Putamen (tissue), 1 donor: ENCODE results near the gene FAM118A.
A peak's percentile ranks its signal among the peaks of the same experiment; 100 is the strongest.
"Not testable (repeated sequence)": the region's sequence is repeated elsewhere in the genome, so short reads cannot be mapped to it uniquely, and the experiment has no call there.

Source experiments
- DNase-seq: peaks from one replicate; pipeline ENCODE4 v3.0.0-alpha.2; 2016; ENCODE audit warnings: low spot score

FAM118A gene

DNA sequence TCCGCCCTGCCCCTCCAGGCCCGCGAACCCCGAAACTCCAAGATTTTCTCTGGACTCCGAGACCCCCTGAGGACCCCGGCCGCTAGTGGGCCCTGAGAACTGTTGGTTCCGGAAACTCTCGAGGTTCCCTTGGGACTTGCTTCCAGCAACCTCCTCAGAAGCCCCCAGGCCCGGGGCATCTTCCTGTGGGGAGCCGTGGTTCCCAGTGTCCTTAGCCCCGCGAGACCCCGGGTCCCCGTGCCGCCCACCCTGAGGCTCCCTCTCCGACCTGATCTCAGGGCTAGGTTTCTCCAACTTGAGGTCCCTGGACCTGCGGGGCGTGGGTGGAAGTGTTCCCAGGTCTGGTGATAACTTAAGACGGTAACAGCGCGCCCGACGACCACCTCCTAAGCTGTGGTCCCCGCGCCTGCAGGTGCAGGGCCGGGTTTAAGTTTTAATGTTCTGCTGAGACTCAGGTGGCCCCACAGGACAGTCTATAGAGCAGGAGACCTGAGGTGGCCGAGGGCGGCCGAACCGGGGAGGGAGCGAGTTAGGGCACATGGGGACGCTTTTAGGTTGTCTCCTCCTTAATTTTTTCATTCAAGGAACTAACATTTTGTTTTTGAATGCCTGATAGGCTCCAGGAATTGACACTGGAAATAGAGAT, 720 bp downstream of the FAM118A start:
- no peak for DNase-seq

DNA sequence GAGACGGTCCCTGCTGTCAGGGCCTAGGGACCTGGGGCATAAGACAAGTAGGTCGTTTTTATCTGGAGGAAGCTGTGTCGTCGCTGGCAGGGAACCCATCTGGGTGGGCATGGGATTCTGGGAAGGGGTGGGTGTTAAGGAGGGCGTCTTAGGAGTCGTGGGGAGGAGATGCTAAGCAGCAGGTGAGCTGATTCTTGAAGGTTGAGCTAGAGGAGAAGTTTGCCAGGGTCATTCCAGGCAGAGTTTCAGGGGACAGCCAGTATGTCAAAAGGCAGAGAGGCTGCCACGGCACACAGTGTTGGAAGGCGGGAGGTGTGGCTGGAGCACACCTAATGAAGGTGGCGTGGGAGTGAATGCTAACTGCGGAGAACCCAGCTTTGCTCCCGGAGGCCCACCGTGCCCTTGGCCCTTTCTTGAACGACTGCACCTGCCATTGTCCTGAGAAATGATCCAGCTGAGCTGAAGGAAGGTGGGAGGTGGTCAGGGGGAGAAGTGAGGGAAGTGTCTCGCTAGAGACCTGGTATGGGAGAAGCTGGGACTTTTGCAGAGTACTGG, 1.3 kb downstream of the FAM118A start:
- DNase-seq: no peak

DNA sequence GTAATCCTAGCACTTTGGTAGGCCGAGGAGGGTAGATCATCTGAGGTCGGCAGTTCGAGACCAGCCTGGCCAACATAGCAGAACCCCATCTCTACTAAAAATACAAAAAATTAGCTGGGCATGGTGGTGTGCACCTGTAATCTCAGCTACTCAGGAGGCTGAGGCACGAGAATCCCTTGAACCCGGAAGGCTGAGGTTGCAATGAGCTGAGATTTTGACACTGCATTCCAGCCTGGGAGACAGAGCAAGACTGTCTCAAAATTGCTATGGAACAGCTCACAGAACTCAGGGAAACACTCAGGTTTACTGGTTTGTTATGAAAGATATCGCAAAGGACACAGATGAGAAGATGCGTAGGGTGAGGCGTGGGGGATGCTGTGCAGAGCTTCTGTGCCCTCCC, 2.7 kb downstream of the FAM118A start:
- DNase-seq: no peak

DNA sequence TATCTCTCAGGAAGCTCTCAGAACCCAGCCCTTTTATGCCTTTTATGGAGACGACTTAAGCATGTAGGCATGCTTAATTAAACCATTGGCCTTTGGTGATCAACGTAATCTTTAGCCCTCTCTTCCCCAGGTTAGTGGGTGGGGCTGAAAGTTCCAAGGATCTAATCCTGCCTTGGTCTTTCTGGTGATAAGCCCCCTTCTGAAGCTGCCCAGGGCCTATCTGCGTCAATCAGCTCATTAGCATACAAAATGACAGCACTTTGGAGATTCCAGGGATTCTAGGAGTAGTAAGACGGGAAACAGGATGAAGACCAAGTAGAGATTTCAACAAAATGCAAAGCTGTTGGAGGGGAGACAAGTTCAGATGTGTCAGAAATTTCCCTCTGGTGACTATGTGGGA, 3.1 kb downstream of the FAM118A start:
- DNase-seq: no peak

DNA sequence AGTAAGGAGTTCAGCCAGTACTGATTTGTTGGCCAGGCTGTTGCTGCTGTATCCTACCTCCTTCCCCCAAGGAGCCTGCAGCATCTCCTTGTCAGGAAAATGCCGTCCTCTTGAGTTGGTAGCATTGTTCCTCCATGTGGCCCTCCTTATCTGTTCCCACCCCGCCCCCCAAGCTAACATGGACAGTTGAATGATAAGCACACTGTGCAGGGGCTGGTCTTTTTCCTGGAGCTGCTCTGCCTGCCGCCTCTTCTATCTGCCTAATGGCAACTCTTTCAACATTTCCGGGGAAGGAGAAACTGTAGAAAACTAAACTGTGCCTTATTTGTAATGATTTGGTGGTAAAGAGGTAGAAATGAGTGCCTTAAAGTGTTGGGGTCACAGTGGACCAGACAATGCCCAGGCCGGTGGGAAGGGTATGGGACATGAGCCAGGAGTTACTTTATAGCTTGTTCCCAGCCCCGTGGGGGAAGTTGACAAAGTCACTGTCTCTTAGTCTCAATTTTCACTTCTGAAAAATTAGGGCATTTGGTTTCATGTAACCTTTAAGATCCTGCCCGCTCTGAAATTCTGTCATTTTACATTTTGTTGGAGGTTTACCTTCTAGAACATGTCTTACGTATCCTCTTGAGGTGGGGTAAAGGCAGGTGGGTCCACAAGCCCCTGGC, 4.5 kb downstream of the FAM118A start:
- DNase-seq: no peak

DNA sequence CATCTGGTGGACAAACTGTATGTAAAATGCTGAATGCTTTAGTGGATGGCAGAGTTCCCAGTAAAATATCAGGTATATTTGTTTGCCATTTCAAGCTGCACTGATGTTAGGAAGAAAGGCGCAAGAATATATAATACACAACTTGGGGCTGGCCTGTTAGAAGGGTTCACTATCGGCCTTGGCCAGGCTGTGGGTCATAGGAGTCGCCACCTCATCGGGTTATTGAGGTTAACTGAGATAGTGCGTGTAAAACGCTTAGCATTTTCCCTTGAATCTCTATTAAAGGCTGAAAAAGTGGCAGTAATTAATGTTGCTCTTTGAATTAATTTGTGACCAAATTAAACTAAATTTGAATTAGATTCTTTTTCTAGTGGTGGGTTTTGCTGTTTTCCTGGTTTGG, 5.1 kb downstream of the FAM118A start:
- no peak for DNase-seq

DNA sequence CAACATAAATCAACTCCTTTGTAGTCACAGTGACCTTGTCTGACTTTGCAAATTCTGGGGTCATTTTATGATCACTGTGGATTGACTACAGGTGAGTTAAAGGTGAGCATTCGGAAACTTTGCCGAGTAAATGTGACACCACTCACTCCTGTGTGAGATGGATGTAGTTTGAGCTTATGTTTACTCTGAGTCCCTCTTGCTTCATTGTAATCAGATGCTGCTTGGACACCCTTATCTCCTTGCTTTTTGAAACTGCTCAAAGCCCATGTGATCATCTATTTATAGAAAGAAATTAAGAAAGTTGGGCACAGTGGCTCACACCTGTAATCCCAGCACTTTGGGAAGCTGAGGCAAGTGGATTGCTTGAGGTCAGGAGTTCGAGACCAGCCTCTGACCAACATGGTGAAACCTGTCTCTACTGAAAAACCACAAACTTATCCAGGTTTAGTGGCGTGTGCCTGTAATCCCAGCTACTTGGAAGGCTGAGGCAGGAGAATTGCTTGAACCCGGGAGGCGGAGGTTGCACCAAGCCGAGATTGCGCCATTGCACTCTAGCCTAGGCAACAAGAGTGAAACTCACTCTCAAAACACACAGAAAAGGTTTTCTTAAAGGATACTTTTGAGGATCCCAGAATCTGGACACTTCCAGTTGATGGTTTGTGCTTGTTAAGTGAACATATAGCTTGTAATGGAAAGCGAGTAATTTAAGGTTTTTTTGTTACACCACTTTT, 7.2 kb downstream of the FAM118A start:
- DNase-seq: no peak

DNA sequence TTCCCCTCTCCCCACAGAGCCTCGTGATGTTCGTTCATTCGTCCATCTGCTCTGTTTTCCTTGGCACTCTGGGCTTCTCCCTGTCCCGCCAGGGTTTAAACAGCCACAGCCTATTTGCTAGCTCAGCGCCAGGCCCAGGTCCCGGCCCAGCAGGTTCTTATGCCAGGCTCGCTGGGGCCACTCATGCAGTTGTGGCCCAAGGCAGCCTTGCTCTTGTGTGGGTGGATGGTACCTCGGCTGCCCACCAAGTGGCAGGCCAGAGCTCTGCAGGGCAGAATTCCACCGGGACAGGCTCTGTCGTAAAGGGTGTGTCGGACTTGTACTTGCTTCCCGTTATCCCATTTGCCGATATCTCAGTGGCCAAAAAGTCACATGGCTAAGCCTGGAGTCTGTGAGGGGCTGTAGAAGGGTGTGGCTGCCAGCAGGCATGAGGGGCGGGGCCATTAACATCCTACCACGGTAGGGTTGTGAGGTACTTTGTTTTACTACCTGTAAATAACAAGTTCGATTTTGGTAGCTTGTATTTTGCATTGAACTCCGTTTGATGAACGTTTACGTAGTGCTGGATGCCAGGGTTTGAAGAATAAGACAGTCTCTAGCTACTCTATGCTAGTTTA, 7.9 kb downstream of the FAM118A start:
- DNase-seq: no peak

DNA sequence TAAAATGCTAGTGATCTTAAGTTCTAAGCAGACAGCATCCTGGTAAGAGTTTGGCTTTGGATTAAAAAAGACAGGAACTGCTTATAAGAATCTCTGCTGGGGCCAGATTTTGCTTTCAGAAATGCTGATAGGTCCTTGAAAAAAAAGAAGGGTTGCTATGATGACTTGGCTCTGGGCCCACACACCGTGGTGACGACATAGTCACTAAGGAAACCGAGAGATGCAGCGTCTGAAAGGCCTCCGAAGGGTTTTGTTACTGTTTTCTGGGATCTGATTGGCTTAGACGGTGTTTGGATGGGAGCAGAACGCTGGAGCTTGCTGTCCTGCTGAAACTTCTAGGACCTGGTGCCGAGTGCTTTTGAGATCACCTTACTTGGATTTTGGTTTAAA, 8.4 kb downstream of the FAM118A start:
- peak; percentile 79 for DNase-seq

DNA sequence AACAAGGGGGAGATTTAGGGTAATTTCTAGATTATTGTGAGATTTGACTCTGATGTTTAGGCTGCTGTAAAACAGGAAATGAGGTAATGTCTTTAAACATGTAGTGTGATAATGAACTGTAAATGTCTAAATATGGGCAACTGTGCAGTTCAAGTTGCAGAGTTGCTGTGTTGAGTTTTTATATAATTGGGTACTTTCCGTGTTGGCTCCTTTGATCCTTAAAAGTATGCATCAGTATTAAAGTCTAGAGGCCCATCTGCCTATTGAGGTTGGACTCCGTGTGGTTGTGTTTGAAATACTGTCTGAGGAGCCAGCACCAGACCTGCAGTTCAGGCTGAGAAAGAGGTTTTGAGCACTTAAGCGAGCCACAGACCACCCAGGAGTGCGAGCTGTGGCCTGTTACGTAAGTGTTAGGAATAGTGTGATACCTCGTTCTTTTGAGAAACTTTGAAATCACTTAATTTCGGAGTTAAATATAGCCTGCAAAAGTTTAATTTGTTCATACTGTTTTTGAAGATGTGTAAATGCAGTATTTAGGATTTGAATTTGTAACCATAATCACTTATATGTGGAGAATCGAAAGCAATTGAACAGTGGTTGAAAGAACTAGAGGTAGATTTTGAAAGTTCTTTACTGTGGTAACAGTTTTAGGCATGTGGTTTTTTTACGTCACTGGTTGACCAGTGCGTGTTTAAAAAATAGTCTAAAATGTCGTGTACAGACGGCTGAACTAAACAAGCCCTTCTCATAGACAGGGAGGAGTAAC, 9.0 kb downstream of the FAM118A start:
- no peak for DNase-seq

DNA sequence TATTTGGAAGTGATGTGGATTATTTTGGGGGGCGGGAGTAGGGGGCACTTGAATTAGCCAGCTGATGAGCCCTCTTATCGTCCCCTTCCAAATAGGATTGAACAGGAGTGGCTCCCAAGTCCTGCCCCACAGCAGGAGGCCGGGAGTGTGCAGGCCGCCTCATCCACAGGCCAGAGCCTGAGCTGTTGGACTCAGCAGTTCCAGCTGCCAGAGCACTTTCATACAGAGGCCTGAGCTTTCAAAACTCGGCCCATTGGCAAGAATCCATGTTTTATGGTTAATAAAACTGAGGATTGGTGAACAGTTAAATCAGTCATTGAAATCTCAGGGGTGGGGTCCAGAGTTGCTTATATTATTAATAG, 9.6 kb downstream of the FAM118A start:
- no peak for DNase-seq

DNA sequence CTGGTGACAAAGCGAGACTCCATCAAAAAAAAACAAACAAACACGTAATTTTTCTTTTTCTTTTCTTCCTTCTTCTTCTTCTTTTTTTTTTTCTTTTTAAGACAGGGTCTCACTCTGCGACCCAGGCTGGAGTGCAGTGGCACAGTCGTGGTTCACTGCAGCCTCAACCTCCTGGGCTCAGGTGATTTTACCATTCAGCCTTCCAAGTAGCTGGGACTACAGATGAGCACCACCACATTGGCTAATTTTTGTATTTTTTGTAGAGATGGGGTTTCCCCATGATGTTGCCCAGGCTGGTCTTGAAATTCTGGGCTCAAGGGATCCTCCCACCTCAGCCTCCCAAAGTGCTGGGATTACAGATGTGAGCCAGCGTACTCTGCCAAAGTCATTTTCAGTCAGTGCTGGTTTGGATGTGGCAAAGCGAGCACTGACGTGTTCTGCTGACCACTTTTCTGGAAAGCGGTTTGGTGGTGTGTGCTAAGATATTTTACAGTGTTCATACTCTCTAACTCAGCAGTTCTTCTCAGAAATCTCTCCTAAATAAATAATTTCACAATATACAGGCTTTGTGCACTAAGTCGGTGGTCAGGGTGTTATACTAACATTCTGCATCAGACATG, 10.7 kb downstream of the FAM118A start:
- no peak for DNase-seq

DNA sequence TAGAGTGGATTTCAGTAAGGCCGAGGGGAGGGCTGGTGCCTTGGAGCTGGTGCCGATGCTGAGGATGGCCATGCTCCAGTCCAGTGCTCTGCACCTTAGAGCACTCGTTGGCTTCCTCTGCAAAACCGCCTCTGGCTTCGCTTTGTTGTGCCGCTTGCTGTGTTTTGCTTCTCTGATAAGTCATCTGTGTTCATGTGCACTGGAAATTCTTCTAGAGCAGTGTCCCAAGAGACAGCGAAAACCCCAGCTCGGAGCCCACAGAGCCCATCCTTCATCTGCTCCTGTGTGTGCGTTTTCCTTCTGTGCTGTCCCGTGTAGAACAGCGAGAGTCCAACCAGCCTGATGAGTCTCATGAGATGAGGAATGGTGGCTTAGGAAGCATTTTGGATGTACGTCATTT, 12.1 kb downstream of the FAM118A start:
- no peak for DNase-seq

DNA sequence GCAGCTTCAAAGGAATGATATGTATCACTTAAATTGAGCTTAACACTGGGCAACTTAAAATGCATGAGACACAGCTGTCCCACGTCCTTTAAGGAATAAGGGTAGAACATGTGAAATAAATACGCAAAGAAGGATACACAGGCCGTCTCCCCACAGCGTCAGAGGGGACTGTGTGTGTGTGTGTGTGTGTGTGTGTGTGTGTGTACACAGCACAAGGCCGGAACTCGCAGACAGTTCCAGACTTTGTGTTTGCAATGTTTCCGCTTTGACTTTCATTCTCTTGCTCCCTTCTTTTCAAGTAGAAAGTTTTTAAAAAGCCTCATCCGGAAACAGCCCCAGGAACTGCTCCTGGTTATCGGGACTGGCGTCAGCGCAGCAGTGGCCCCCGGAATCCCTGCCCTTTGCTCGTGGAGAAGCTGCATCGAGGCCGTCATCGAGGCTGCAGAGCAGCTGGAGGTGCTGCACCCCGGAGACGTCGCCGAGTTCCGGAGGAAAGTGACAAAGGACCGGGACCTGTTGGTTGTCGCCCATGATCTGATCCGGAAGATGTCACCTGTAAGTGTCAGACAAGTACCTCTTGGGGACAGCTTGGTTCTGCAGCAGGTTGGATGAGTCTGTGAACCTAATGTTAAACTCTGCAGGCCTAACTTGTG, 13.3 kb downstream of the FAM118A start:
- no peak for DNase-seq

DNA sequence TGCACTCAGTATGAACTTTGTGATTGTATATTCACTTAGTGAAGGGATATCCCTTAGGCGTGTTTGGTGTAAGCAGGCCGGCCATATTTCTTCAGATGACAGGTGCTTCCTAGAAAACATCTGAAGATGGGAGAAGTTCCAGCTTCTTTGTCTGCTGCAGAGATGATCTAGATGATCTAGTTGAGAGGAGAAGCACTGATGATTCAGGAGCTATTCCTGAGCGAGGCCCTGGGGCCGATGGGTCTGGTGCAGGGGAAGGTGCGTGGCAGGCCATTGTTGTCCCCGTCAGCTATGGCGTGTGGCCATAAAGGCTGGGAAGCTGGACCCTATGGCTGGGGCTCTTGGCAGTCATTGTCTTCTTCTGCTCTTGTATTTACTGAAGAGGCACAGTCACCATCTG, 14.0 kb downstream of the FAM118A start:
- DNase-seq: no peak

DNA sequence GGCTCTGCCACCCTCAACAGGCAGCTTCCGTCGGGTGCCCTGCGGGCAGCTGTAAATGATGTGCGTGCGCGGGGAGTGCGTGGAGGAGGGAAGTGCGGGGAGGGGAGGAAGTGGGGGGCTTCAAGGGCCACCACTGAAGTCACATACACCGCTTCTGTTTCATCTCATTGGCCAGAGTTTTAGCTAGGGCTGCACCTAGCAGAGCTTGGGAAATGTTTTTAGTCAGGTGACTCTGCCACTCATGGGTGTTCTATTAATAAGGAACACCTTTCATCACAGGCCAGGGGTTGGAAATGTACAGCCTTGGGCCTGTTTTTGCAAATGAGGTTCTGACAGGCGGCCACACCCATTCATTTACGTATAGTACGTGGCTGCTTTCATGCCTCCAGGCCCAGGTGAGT, 14.6 kb downstream of the FAM118A start:
- DNase-seq: no peak

DNA sequence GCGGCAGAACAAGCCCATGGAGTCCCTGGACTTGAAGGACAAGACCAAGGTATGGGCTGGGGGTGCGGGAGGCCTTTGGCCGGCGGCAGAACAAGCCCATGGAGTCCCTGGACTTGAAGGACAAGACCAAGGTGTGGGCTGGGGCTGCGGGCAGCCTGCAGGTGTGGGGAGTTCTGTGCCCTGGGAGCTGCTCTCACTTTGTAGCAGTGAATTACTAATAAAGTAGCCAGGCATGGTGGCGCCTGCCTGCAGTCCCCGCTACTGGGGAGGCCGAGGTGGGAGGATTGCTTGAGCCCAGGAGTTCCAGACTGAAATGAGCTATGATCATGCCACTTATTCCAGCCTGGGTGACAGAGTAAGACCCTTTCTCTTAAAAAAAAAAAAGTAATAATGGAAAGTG, 18.5 kb downstream of the FAM118A start:
- DNase-seq: not testable (repeated sequence)

DNA sequence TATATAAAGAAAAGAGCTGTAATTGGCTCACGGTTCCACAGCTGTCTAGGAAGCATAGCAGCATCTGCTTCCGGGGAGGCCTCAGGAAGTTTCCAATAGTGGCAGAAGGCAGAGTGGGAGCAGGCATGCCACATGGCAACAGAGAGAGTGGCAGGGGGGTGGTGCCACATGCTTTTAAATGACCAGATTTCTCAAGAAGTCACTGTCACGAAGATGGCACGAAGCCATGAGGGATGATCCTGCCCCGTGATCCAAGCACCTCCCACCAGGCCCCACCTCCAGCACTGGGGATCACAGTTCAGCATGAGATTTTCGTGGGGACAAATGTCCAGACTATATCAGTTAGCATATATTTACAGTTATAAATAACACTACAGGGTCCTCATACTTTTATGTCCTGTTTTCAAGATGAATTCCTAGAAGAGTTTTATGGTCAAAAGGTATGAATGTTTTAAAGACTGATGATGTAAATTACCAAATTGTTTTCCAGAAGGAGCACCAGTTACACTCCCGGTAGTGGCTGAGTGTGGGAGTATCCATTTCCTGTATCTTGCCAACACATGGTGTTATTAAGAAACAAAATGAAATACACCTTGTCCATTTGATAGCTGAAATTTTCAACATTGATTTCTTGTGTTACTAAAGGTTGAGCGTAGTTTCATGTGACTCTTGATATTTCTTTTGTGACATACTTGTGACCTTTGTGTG, 19.2 kb downstream of the FAM118A start:
- no peak for DNase-seq

DNA sequence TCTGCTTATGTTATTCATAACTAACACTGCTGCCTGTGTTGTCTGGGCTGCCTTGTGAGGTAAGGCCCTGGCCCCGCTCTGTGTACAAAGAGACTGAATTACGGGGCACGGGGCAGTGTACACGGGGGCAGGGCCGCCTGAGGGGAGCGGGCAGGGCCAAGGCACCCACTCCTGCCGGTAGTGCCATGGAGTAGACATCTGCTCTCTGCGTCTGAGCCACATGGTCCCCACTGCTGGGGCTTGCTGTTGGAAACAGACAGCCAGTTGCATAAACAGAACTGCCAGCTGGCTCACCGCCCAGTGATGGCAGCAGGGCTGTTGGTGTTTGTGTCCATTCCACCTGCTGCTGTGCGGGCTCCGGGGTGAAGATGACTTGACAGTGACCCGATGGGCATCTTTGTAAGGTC, 19.8 kb downstream of the FAM118A start:
- peak; percentile 55 for DNase-seq

DNA sequence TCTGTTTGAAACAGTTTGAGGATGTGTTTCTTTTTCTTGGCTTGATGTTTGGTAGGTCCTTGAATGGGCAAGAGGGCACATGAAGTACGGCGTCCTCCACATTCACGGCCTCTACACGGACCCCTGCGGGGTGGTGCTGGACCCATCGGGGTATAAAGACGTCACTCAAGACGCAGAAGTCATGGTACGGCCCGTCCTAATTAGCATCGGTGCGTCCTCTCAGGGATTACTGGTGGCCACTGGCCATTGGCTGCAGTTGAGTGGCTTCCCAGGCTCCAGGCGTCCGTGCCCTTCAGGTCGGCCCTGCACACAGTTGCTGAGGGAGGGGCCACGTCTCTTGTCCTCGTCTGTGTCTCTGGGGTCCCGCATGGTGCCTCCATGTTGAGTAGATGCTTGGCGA, 20.8 kb downstream of the FAM118A start:
- DNase-seq: no peak
